Measurements from ENCODE around the gene DISC1. TPM values are rescaled to one million over a fixed set of nuclear protein-coding genes. Genes with fewer than 3 reads are reported as not detected.

Gene DISC1
- total and polyA plus RNA-seq, 2 experiments from 2014 or later: 2.1 to 6.5 TPM

DNA sequence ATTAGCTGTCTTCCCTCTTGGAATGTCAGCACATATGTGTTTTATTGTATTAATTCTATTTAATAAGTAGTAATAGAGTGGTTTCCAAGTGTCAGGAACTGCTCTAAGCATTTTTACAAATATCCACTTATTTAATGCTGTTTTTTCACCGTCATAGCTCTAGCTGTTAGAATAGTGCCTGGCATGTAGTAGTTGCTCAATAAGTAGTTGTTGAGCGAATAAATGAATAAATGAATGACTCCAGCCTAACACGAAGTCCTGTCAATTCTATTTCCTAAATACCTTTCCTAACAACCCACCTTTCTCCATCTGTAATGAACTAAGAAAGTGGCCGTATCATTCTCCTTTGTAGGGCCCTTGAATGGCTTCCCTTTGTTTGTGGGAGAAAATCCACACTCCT, 312.5 kb downstream of the DISC1 start:
- Histone ChIP-seq H3K27ac (ENCODE audit: low read depth) (no peak overlapping the region), H2AFZ (no peak overlapping the region), H3K36me3 (ENCODE audit: insufficient read depth) (no peaks in the 10 kb centered on the region), H4K20me1 (replicated peaks; ENCODE audit: insufficient read depth) (no peaks in the 10 kb centered on the region), H3K4me1 (ENCODE audit: insufficient read depth) (no peaks in the 10 kb centered on the region; the same call in 1 of the 2 replicates), H3K4me2 (no peak overlapping the region), H3K9me2 (ENCODE audit: insufficient read depth) (peaks cover 4% of the 10 kb centered on the region; the same call in 1 of the 2 replicates), H3K27me3 (ENCODE audit: insufficient read depth) (no peaks in the 10 kb centered on the region), H3F3A (replicated peaks; ENCODE audit: low read depth) (no peaks in the 10 kb centered on the region), H3K4me3 (no peak overlapping the region), H3K79me2 (replicated peaks; ENCODE audit: insufficient read depth) (no peaks in the 10 kb centered on the region)
- no peak for ATAC-seq
- DNase-seq (ENCODE audit: low spot score): no peak
- Mint-ChIP-seq H3K4me1 (peaks cover 16% of the 10 kb centered on the region; the same call in 2 of the 3 replicates), H3K27me3 (ENCODE audit: insufficient read depth, low read depth, poor library complexity) (peaks cover 5% of the 10 kb centered on the region), H3K4me3 (no peak overlapping the region), H3K9me3 (no peaks in the 10 kb centered on the region; the same call in 2 of the 3 replicates), H3K27ac (no peak overlapping the region), H3K36me3 (ENCODE audit: low read depth) (no peaks in the 10 kb centered on the region)
- TF ChIP-seq, protein P1, sequence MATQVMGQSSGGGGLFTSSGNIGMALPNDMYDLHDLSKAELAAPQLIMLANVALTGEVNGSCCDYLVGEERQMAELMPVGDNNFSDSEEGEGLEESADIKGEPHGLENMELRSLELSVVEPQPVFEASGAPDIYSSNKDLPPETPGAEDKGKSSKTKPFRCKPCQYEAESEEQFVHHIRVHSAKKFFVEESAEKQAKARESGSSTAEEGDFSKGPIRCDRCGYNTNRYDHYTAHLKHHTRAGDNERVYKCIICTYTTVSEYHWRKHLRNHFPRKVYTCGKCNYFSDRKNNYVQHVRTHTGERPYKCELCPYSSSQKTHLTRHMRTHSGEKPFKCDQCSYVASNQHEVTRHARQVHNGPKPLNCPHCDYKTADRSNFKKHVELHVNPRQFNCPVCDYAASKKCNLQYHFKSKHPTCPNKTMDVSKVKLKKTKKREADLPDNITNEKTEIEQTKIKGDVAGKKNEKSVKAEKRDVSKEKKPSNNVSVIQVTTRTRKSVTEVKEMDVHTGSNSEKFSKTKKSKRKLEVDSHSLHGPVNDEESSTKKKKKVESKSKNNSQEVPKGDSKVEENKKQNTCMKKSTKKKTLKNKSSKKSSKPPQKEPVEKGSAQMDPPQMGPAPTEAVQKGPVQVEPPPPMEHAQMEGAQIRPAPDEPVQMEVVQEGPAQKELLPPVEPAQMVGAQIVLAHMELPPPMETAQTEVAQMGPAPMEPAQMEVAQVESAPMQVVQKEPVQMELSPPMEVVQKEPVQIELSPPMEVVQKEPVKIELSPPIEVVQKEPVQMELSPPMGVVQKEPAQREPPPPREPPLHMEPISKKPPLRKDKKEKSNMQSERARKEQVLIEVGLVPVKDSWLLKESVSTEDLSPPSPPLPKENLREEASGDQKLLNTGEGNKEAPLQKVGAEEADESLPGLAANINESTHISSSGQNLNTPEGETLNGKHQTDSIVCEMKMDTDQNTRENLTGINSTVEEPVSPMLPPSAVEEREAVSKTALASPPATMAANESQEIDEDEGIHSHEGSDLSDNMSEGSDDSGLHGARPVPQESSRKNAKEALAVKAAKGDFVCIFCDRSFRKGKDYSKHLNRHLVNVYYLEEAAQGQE (IDR thresholded peaks at IDR 0.05; ENCODE audit: unreplicated experiment): no peak
- TF ChIP-seq ZNF114 (CRISPR knock-in tag; IDR thresholded peaks at IDR 0.05) (no peak), ZNF331 (CRISPR knock-in tag; IDR thresholded peaks at IDR 0.05; ENCODE audit: low read depth) (no peak), CREB1 (CRISPR knock-in tag; IDR thresholded peaks at IDR 0.05; ENCODE audit: low read depth) (no peak), STAT1 (IDR thresholded peaks at IDR 0.05; ENCODE audit: unreplicated experiment) (no peak), JUNB (IDR thresholded peaks at IDR 0.05; ENCODE audit: unreplicated experiment) (no peak), NANOG (IDR thresholded peaks at IDR 0.05; ENCODE audit: borderline replicate concordance) (no peak), EZH2 (IDR thresholded peaks at IDR 0.05; ENCODE audit: low read depth, unreplicated experiment) (no peak), EZH2phosphoT487 (IDR thresholded peaks at IDR 0.05; ENCODE audit: unreplicated experiment) (no peak), POLR2AphosphoS5 (IDR thresholded peaks at IDR 0.05; ENCODE audit: low read depth) (no peak)
- TF ChIP-seq, protein P2, sequence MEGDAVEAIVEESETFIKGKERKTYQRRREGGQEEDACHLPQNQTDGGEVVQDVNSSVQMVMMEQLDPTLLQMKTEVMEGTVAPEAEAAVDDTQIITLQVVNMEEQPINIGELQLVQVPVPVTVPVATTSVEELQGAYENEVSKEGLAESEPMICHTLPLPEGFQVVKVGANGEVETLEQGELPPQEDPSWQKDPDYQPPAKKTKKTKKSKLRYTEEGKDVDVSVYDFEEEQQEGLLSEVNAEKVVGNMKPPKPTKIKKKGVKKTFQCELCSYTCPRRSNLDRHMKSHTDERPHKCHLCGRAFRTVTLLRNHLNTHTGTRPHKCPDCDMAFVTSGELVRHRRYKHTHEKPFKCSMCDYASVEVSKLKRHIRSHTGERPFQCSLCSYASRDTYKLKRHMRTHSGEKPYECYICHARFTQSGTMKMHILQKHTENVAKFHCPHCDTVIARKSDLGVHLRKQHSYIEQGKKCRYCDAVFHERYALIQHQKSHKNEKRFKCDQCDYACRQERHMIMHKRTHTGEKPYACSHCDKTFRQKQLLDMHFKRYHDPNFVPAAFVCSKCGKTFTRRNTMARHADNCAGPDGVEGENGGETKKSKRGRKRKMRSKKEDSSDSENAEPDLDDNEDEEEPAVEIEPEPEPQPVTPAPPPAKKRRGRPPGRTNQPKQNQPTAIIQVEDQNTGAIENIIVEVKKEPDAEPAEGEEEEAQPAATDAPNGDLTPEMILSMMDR (conservative IDR thresholded peaks at IDR 0.05; ENCODE audit: low read depth in 2 of 2): no peak
- TF ChIP-seq, protein P3, sequence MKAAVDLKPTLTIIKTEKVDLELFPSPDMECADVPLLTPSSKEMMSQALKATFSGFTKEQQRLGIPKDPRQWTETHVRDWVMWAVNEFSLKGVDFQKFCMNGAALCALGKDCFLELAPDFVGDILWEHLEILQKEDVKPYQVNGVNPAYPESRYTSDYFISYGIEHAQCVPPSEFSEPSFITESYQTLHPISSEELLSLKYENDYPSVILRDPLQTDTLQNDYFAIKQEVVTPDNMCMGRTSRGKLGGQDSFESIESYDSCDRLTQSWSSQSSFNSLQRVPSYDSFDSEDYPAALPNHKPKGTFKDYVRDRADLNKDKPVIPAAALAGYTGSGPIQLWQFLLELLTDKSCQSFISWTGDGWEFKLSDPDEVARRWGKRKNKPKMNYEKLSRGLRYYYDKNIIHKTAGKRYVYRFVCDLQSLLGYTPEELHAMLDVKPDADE (IDR thresholded peaks at IDR 0.05): no peak
- TF ChIP-seq, protein P4, sequence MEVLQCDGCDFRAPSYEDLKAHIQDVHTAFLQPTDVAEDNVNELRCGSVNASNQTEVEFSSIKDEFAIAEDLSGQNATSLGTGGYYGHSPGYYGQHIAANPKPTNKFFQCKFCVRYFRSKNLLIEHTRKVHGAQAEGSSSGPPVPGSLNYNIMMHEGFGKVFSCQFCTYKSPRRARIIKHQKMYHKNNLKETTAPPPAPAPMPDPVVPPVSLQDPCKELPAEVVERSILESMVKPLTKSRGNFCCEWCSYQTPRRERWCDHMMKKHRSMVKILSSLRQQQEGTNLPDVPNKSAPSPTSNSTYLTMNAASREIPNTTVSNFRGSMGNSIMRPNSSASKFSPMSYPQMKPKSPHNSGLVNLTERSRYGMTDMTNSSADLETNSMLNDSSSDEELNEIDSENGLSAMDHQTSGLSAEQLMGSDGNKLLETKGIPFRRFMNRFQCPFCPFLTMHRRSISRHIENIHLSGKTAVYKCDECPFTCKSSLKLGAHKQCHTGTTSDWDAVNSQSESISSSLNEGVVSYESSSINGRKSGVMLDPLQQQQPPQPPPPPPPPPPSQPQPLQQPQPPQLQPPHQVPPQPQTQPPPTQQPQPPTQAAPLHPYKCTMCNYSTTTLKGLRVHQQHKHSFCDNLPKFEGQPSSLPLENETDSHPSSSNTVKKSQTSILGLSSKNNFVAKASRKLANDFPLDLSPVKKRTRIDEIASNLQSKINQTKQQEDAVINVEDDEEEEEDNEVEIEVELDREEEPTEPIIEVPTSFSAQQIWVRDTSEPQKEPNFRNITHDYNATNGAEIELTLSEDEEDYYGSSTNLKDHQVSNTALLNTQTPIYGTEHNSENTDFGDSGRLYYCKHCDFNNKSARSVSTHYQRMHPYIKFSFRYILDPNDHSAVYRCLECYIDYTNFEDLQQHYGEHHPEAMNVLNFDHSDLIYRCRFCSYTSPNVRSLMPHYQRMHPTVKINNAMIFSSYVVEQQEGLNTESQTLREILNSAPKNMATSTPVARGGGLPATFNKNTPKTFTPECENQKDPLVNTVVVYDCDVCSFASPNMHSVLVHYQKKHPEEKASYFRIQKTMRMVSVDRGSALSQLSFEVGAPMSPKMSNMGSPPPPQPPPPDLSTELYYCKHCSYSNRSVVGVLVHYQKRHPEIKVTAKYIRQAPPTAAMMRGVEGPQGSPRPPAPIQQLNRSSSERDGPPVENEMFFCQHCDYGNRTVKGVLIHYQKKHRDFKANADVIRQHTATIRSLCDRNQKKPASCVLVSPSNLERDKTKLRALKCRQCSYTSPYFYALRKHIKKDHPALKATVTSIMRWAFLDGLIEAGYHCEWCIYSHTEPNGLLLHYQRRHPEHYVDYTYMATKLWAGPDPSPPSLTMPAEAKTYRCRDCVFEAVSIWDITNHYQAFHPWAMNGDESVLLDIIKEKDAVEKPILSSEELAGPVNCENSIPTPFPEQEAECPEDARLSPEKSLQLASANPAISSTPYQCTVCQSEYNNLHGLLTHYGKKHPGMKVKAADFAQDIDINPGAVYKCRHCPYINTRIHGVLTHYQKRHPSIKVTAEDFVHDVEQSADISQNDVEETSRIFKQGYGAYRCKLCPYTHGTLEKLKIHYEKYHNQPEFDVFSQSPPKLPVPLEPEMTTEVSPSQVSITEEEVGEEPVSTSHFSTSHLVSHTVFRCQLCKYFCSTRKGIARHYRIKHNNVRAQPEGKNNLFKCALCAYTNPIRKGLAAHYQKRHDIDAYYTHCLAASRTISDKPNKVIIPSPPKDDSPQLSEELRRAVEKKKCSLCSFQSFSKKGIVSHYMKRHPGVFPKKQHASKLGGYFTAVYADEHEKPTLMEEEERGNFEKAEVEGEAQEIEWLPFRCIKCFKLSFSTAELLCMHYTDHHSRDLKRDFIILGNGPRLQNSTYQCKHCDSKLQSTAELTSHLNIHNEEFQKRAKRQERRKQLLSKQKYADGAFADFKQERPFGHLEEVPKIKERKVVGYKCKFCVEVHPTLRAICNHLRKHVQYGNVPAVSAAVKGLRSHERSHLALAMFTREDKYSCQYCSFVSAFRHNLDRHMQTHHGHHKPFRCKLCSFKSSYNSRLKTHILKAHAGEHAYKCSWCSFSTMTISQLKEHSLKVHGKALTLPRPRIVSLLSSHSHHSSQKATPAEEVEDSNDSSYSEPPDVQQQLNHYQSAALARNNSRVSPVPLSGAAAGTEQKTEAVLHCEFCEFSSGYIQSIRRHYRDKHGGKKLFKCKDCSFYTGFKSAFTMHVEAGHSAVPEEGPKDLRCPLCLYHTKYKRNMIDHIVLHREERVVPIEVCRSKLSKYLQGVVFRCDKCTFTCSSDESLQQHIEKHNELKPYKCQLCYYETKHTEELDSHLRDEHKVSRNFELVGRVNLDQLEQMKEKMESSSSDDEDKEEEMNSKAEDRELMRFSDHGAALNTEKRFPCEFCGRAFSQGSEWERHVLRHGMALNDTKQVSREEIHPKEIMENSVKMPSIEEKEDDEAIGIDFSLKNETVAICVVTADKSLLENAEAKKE (CRISPR knock-in tag; IDR thresholded peaks at IDR 0.05): no peak
